ENCODE results near the gene SREBF2. TPM values are rescaled to one million over a fixed set of nuclear protein-coding genes. Genes with fewer than 3 reads are reported as not detected.

The SREBF2 gene
- total and polyA plus RNA-seq, 10 of the 15 experiments (the other 5 are each of a cell fraction or from before 2014, with no cell fraction given), result 2.4 to 177 (median 78.8) TPM

DNA sequence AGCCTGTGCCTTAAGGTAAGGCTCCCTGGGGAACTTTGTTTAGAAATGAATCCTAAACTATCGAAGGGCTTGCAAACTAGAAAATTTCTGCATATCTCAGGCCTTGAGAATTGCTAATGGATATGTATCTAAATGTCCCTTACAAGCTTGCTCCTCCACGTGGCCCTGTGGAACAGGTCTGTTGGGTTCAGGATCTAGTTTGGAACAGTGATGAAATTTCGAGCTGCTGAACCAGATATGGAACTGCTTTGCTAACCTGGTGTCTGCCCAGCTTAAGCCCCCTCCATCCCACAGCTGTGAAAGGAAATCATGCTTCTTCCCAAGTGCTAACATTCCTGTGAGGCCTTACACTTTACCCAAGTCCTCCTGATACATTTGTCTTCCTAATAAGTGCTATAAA, 11.6 kb downstream of the SREBF2 start:
- peak overlapping the region; percentile 6 for H3K4me2 ChIP-seq (ENCODE audit: control insufficient read depth, insufficient read depth)
- H3K27ac ChIP-seq (ENCODE audit: control insufficient read depth, insufficient read depth), result no peak overlapping the region; the same call in 1 of the 2 replicates
- no peak for ATAC-seq
- H3K36me3 ChIP-seq (ENCODE audit: control insufficient read depth in 2 of 2, insufficient read depth in 2 of 2, low read length in 1 of 2), result peaks cover 0 to 7% of the 10 kb centered on the region in 2 experiments; a peak in 2 of 4 replicates
- no peaks in the 10 kb centered on the region for H3K27me3 ChIP-seq (replicated peaks in 1 of 2; ENCODE audit: control insufficient read depth in 2 of 2, insufficient read depth in 2 of 2, low read length in 1 of 2)
- in situ Hi-C loops (cut with MboI) (no loop called here), intact Hi-C loops (cut with micrococcal nuclease; ENCODE audit: unreplicated experiment) (no loop called here)
- no peaks in the 10 kb centered on the region for H3K9me3 ChIP-seq (replicated peaks; ENCODE audit: control insufficient read depth, insufficient read depth, low read length)
- FAIRE-seq, result no peak
- H3K4me3 ChIP-seq, result no peak overlapping the region
- no peak for DNase-seq (ENCODE audit: low read depth, low spot score)
- ChIA-PET RAD21 (ENCODE audit: unreplicated experiment) (interaction anchor here (1.2 to 3.0 kb wide), 4 partner anchors 11 to 147 kb away, joined by 3 to 14 read pairs (median 7); partner anchors contain the start of gene SREBF2), CTCF (interaction anchor here (1.1 to 3.6 kb wide), 3 partner anchors 9 to 147 kb away, joined by 4 to 26 read pairs (median 6); no protein-coding TSS in a partner anchor), SMC1A (ENCODE audit: uncharacterized antibody, unreplicated experiment) (interaction anchor here (0.7 to 10.2 kb wide), 7 partner anchors 11 to 93 kb away, joined by 3 to 96 read pairs (median 3); partner anchors contain the start of genes CCDC134 and SREBF2), POLR2A (interaction anchor here (1.1 to 9.4 kb wide), 4 partner anchors 10 to 44 kb away, joined by 3 to 135 read pairs (median 38); partner anchors contain the start of genes CCDC134 and SREBF2)
- 32% methylated on average over 3 of the region's 3 CpGs for WGBS (ENCODE audit: insufficient coverage, insufficient replicate concordance, low lambda C conversion rate, missing lambda C conversion rate)
- H3K79me2 ChIP-seq (ENCODE audit: control insufficient read depth, insufficient read depth, low read length), result peaks cover 97% of the 10 kb centered on the region
- no peak for TF ChIP-seq RAD51 (IDR thresholded peaks at IDR 0.05)
- TF ChIP-seq SREBF2 (IDR thresholded peaks at IDR 0.05; ENCODE audit: low read length), result no peak
- no peak for TF ChIP-seq TCF12 (IDR thresholded peaks at IDR 0.05; ENCODE audit: low read depth, low read length)
- no TSS peak for BruUV-seq (replicated peaks)
- no peak overlapping the region for H3K9ac ChIP-seq (ENCODE audit: control insufficient read depth, insufficient read depth, low read length)
- peaks cover 3% of the 10 kb centered on the region; the same call in 1 of the 2 replicates for H4K20me1 ChIP-seq (ENCODE audit: control insufficient read depth, insufficient read depth)
- H3K4me1 ChIP-seq (ENCODE audit: control insufficient read depth, insufficient read depth, low read length), result peaks cover 29% of the 10 kb centered on the region
- no peak overlapping the region for H2AFZ ChIP-seq (ENCODE audit: control insufficient read depth, low read depth, low read length)

DNA sequence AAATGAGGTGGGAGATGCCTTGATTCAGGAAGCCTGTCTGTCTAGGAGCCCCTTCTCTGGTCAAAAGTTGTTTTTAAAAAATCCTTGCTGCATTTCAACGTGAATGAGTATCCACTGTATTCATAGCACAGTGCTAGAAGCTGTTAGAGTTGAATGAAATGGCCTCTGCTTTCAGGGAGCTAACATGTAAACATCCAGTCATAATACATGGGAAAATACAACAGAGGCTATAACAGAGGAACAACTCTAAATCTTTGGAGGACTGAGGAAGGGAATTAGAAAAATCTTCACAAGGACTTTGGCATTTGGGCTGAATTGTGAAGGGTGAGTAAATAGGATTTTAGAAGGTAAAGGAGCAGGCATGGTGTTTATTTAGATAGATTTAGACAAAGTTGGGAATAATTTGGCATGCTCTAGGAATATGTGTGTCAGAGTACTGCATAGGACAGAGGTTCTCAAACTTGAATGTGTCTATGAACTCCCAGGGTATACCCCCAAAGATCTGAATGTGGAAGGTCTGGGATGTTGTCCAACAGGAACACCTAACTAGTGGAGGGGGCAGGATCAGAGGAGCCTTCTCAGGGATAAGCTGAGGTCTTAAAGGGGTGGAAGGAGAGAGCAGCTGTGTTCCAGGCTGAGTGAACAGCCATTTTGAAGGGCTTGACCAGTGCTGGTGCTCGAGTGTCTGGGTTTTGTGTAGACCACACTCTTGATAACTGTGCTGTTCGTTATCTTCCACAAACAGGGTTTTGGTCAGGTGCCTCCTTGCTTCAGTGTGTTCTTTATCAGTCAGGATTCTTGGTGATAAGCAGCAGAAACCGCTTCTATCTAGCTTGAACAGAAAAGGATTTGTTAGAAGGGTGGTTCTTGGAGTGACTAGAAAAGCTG, 12.7 kb downstream of the SREBF2 start:
- Histone ChIP-seq H3K4me2 (ENCODE audit: control insufficient read depth, insufficient read depth) (peak overlapping the region; percentile 12), H3K4me1 (ENCODE audit: control insufficient read depth, insufficient read depth, low read length) (peaks cover 29% of the 10 kb centered on the region), H2AFZ (ENCODE audit: control insufficient read depth, low read depth, low read length) (no peak overlapping the region), H3K9ac (ENCODE audit: control insufficient read depth, insufficient read depth, low read length) (no peak overlapping the region), H3K27me3 (replicated peaks in 1 of 2; ENCODE audit: control insufficient read depth in 2 of 2, insufficient read depth in 2 of 2, low read length in 1 of 2) (no peaks in the 10 kb centered on the region), H4K20me1 (ENCODE audit: control insufficient read depth, insufficient read depth) (peaks cover 3% of the 10 kb centered on the region; the same call in 1 of the 2 replicates), H3K36me3 (ENCODE audit: control insufficient read depth in 2 of 2, insufficient read depth in 2 of 2, low read length in 1 of 2) (peaks cover 0 to 5% of the 10 kb centered on the region in 2 experiments; a peak in 2 of 4 replicates), H3K9me3 (replicated peaks; ENCODE audit: control insufficient read depth, insufficient read depth, low read length) (no peaks in the 10 kb centered on the region), H3K4me3 (no peak overlapping the region), H3K27ac (ENCODE audit: control insufficient read depth, insufficient read depth) (no peak overlapping the region), H3K79me2 (ENCODE audit: control insufficient read depth, insufficient read depth, low read length) (peaks cover 92% of the 10 kb centered on the region)
- TF ChIP-seq YY1 (IDR thresholded peaks at IDR 0.05; ENCODE audit: low read depth, low read length) (0 out of 2 replicates have a peak, but pooled peaks have one; percentile 30), SUPT20H (IDR thresholded peaks at IDR 0.05; ENCODE audit: borderline replicate concordance, control insufficient read depth, low read depth, low read length) (no peak)
- FAIRE-seq (no peak), ATAC-seq (peak; percentile 39), DNase-seq (ENCODE audit: low read depth, low spot score) (no peak)
- in situ Hi-C loops (cut with MboI), result no loop called here
- intact Hi-C loops (cut with micrococcal nuclease; ENCODE audit: unreplicated experiment), result no loop called here
- RAD21 ChIA-PET (ENCODE audit: unreplicated experiment), result interaction anchor here (0.8 to 1.8 kb wide), 5 partner anchors 10 to 148 kb away, joined by 3 to 11 read pairs (median 3); partner anchors contain the start of gene CCDC134
- CTCF ChIA-PET, result interaction anchor here (0.7 to 3.6 kb wide), 8 partner anchors 8 to 265 kb away, joined by 3 to 26 read pairs (median 7); no protein-coding TSS in a partner anchor
- TSS peak; percentile 48 for BruUV-seq (replicated peaks)
- WGBS (ENCODE audit: insufficient coverage, insufficient replicate concordance, low lambda C conversion rate, missing lambda C conversion rate), result 60% methylated on average over 4 of the region's 4 CpGs
- POLR2A ChIA-PET, result interaction anchor here (0.6 to 9.4 kb wide), 8 partner anchors 11 to 104 kb away, joined by 3 to 135 read pairs (median 6); partner anchors contain the start of gene SREBF2
- SMC1A ChIA-PET (ENCODE audit: uncharacterized antibody, unreplicated experiment), result interaction anchor here (0.7 to 10.2 kb wide), 7 partner anchors 8 to 147 kb away, joined by 3 to 96 read pairs (median 8); partner anchors contain the start of genes CCDC134, MEI1 and SREBF2
